ENCODE data around the gene ADCY7.

The ADCY7 gene

DNA sequence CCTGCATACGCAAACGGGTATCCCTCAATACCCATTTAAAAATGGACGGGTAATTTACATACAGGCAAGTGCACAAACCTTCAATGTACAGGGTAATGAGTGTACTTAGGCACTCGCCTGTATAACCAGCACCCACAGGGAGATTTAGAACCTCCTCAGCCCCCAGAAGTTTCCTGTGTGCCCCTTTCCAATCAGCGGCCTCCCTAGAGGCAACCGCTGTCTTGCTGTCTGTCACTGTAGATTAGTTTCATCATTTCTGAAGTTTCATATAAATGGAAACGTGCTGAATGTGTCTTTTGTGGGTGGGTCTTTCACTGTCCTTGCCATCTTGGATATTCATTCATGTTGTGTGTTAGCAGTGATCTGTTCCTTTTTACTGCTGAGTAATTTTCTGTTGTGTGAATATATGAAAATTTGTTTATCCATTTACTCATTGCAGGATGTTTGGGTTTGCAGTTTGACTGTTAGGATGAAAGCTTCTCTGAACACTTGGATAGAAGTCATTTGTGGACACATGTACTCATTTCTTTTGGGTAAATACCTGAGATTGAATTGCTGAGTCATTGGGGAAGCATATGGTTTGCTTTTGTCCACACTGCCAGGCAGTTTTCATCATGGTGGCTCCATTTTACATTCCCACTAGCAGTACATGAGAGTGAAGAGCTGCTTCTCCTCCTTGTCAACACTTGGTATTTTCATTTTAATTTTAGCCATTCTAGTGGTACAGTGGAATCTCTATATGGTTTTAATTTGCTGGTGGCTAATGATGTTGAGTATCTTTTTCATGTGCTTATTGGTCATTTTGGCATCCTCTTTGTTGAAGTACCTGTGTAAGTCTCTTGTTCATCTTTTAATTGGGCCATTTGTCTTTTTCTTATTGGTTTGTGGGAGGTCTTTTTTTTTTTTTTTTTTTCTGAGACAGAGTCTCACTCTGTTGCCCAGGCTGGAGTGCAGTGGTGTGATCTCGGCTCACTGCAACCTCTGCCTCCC, 2.1 kb upstream of the ADCY7 start:
- no peak for DNase-seq (ENCODE audit: extremely low read depth, low read depth)
- TF ChIP-seq, protein P1, sequence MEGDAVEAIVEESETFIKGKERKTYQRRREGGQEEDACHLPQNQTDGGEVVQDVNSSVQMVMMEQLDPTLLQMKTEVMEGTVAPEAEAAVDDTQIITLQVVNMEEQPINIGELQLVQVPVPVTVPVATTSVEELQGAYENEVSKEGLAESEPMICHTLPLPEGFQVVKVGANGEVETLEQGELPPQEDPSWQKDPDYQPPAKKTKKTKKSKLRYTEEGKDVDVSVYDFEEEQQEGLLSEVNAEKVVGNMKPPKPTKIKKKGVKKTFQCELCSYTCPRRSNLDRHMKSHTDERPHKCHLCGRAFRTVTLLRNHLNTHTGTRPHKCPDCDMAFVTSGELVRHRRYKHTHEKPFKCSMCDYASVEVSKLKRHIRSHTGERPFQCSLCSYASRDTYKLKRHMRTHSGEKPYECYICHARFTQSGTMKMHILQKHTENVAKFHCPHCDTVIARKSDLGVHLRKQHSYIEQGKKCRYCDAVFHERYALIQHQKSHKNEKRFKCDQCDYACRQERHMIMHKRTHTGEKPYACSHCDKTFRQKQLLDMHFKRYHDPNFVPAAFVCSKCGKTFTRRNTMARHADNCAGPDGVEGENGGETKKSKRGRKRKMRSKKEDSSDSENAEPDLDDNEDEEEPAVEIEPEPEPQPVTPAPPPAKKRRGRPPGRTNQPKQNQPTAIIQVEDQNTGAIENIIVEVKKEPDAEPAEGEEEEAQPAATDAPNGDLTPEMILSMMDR (IDR thresholded peaks at IDR 0.05; ENCODE audit: low read depth, low read length), result no peak

DNA sequence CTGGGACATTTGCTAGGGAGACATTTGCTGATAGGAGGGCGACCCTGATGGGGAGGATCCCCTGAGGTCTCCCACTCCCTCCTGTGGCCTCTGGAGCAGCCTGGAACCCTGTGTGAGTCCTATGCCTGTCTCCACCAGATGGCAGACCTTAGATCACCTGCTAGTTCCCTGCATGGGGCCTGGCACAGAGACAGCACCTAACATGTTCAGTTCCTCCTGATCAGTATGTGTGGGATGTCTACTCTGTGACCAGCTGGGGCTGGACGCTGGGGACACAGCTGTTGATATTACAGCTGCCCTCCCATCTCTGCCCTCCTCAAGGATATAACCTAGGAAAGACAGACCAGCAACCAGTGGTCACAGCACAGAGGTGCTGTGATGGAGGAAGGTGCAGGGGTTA, 1.1 kb upstream of the ADCY7 start:
- no peak for DNase-seq (ENCODE audit: extremely low read depth, low read depth)
- TF ChIP-seq, protein P1 (IDR thresholded peaks at IDR 0.05; ENCODE audit: low read depth, low read length), result peak; percentile 11

DNA sequence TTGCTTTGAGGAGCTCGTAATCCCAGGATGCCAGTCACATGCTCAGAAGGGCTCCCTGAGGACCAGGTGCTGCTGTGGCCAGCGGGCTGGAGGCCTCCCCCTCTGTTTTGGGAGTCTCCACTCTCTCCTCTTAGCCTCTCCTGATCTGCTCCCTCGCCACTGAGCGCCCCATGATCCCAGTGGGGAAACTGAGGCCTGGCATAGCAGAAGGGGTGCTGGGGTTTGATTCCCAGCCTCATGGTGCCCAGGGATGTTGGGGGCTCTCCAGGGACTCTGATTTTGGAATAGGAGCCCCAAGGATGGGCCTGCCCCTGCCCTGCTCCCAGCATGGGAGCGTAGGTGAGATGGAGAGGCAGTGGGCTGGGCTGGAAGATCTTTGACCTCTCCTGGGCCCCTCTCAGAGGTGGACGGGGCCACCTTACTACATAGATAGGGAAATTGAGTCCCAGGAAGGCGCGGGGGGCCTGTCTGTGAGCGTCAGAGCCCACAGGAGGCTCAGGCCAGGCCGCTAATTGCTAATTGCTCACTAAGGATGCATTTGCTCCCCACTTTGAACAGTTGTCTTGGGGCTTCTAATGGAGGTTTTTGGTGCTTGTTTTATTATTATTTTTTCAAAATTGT, 525 bp upstream of the ADCY7 start:
- no peak for DNase-seq (ENCODE audit: extremely low read depth, low read depth)
- TF ChIP-seq, protein P1 (IDR thresholded peaks at IDR 0.05; ENCODE audit: low read depth, low read length), result no peak

DNA sequence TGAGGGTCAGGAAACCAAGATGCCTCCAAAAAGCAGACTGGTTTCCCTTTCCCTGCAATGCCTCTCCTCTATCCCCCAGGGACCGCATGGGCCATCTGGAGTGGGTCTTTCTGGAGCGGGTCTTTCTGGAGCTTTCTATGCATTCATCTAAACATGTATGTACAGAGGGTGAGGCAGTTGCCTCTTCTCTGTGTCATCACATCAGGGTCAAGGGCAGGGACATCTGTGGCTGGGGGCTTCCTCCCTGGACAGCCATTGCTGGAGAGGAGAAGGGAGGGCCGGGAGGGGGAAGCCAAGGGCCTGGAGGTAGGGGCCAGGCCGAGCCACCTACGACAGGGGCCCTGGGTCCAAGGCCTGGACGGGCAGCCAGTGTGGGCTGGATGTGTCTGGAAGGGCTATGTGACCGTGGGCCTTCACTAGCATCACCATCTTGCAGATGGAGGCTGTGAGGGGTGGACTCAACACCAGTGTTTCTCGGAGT, 840 bp downstream of the ADCY7 start:
- DNase-seq (ENCODE audit: extremely low read depth, low read depth), result no peak
- TF ChIP-seq, protein P1 (IDR thresholded peaks at IDR 0.05; ENCODE audit: low read depth, low read length), result no peak

DNA sequence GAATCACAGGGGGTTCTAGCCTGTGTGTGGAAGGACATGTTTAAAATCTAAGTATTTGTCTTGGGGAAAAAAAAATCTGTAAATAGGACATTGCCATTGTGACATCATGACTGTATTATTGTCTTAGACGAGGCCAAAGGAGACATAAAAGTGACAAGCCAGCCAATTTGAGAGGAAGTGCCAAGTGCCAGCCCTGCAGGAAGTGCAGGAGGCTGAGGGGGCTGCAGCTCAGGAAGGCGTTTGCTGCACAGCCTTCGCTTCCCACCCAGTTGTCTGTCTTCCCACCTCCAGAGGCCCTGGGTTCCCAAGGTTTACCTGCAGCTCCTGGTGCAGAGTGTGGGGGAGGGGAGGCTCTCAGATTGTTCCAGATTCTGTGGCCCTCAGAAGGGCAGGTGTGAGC, 1.3 kb downstream of the ADCY7 start:
- DNase-seq (ENCODE audit: extremely low read depth, low read depth), result no peak
- TF ChIP-seq, protein P1 (IDR thresholded peaks at IDR 0.05; ENCODE audit: low read depth, low read length), result no peak

DNA sequence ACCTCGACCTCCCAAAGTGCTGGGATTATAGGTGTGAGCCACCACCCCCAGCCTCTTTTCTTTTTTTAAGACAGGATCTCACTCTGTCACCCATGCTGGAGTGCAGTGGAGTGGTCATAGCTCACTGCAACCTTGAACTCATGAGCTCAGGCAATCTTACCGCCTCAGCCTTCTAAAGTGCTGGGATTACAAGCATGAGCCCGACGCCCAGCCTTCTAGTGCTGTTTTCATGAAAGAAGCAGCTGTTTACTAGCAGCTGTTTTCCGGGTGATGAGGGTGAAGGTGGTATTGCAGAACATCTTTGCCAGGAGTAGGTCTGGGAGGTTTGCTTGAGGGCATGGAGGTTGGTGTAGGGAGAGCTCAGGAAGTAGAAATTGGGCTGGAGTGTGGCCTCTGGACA, 2.0 kb downstream of the ADCY7 start:
- TF ChIP-seq, protein P1 (IDR thresholded peaks at IDR 0.05; ENCODE audit: low read depth, low read length), result no peak
- DNase-seq (ENCODE audit: extremely low read depth, low read depth), result no peak

Measured in AG09319 (cell line).